SW480 (cell line): ENCODE results near the gene MPEG1.

ENCODE experiments used
- DNase-seq: peaks from one replicate; pipeline ENCODE4 v3.0.0-alpha.2; 2016; ENCODE audit warnings: low spot score

MPEG1 gene

DNA sequence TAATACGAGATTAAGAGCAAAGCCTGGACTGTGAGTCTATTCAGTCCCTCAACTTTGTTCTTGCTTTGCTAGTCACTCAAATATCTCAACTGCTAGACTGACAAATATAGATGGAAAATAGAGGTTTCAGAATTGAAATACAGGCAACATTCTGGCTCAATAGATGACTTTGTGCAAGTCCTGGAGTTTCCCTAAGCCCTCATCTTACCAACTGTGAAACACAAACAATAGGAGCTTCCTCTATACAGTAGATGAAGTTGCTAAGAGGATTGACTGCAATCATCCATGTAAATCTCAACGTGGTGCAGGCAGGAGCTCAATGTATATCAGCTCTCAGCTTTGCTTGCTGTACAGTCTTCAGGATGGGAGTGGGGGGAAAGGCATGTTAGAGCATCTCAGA is 6.2 kb upstream of the MPEG1 start:
- no peak for DNase-seq

GRCh38 chr11:59218319-59218718 is 5.6 kb upstream of the MPEG1 start:
- no peak for DNase-seq

GRCh38 chr11:59216641-59217564 is 4.2 kb upstream of the MPEG1 start:
- peak; percentile 25 for DNase-seq

DNA sequence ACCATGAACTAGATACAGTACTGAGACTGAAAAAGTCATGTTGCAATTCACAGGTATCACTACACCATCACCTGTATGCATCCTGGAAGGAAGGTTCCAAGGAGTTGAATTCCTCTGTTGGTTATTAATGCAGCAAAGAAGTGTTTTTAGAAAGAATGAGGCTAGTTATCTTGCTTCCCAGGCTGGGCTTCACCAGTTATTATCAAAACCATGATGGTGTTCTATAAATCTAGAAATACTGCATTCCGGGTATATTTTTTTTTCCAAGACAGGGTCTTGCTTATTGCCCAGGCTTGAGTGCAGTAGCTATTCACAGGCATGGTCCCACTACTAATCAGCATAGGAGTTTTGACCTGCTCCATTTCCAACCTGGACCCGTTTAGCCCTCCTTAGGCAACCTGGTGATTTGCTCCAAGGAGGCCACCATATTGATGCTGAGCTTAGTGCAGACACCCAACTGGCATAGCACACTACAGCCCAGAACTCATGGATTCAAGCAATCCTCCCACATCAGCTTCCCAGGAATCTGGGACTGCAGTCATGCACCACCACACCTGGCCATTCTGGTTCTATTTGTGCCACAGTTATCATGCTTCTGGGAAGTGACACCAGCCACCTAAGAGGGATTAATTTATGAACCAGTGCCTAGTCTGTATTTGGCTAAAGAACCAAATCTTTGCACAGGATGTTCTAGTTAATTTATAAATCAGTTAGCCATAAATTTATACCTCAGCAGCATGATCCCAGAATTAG is 1.6 kb upstream of the MPEG1 start:
- DNase-seq, result no peak

DNA sequence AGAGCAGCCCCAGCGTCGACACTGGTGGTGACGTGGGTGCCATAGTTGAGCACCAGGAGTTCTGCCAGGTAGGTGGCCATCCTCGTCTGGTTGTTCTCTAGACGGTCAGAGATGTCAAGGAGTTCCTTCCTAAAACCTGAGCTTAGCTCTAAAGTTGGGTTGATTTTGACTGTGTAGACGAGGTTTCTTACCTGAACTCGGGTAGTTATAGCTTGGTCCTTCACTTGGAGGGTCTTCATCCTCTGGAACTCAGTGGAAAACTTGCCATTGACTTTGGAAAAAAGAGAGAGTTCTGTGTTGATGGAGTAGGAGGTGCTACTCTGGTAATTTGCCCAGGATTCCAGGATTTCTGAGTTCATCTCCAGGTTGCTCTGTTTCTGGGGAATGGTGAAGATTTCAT is 505 bp downstream of the MPEG1 start:
- DNase-seq, result no peak

DNA sequence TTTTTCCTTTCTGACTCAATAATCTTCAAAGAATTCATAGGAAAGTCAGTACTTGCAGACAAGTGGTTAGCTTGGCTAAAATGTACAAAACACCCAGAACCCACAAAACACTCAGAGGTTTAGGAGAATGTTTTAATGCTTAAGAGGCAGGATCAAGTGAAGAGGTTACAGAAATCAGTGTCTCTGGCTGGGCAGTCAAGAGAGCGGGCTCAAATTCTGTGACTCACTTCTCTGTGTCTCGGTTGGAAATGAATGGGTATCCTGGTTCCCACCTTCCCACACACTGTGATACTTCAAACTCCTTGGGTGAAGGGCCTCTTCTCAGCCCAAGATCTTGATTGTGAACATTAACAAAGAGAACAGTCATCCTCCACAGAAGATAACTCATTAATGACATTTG is 3.8 kb downstream of the MPEG1 start:
- DNase-seq, result no peak

- DNase-seq, result peak; percentile 86
These were observed 4.7 kb downstream of the MPEG1 start for GRCh38 chr11:59207988-59208451.

GRCh38 chr11:59206635-59207034 is 6.1 kb downstream of the MPEG1 start:
- peak; percentile 76 for DNase-seq

DNA sequence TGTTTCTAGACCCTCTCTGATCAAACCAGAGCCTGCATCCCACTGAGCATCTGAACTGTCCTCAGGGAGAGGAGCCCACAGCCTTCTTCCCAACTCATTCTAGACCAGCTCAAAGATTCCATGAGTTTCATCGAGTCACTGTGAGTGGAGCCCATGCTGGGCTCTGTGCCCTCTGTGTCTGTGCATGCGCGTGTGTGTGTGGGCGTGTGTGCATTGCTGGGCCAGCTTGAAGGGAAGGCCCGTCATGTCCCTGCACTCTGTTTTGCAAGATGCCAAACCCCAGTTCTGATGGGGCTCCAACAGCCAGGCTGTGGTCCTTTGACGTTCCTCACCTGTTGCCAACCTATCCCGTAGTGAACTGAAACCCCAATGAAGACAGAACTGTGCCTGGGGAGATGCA is 7.1 kb downstream of the MPEG1 start:
- DNase-seq, result no peak

- DNase-seq, result no peak
These were observed 8.0 kb downstream of the MPEG1 start for GRCh38 chr11:59204746-59205145.

DNA sequence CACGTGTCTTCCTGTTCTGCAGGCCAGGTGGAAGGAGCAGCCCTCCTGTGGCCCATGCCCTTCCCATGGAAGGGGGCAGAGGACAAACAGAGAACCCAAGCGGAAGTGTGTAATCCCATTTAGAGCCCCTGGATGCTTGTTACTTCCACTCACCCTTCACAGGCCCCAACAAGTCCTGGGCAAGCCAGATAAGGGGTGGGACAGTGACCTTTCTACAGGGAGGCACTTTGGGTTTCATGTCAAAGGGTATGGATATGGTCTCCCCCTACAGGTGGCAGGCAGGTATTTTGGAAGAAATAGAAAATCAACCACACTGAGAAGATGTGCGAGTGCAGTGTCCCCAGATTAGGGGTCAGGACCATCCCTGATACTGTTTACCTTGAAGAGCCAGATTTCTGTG is 11.4 kb downstream of the MPEG1 start:
- no peak for DNase-seq

DNA sequence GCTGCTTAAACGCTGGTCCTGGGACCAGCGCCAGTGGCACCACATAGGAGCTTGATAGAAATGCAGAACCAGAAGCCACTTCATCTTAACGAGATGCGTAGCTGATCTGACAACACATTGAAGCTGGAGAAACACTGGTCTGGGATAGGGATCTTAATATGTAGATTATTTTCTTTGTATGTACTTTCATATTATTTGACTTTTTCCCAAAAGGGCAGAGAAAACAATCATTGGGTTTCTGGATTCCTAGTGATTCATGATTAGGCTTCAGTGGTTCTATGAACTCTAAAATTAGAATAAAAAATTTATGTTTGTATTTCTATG is 12.3 kb downstream of the MPEG1 start:
- DNase-seq, result no peak

DNA sequence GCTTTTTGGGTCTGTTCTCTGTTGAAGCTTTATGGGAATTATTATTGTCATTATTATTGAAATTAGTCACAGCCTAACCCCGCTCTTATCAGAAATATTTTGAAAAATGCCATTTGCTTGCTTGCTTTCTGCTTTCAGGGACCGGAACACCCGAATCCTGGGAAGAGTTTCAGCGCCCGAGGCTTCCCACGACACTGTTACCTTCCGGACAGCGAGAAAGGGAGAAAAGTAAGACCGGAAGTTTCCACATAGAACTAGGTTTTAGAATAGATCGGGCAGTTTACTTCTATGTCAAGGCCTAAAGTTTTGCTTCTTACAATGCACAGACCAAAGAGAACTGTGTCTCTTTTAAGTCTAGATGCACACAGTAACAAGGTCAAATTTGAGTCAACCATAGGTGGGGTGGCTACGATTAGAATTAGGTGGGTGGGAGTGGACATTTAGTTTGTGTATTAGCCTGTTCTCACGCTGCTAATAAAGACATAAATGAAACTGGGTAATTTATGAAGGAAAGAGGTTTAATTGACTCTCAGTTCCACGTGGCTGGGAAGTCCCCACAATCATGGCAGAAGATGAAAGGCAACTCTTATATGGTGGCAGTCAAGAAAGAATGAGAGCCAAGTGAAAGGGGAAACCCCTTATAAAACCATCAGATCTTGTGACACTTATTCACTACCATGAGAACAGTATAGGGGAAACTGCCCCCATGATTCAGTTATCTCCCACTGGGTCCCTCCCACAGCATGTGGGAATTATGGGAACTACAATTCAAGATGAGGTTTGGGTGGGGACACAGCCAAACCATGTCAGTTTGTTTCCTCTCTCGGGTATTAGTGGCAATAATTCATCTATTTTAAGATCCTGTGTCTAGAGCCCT is 12.9 kb downstream of the MPEG1 start:
- no peak for DNase-seq

DNA sequence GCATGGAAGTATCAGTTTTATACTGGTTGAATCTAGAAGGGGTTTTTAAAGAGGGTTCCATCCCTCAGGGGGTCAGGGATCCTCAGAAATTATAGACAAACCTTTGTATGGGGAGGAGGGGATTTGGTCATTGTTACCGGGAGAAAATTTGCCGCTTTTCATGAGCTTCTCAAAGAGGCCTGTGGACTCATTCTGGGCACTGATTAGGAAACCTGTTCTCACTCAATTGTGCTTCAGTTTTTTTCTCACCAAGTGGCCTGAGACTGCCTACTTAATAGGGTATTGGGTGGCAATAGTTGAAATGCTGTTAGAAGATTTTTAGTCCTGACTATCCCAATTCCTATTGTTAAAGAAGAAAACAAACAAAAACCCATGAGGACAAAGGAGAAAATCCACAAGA is 14.0 kb downstream of the MPEG1 start:
- no peak for DNase-seq

DNA sequence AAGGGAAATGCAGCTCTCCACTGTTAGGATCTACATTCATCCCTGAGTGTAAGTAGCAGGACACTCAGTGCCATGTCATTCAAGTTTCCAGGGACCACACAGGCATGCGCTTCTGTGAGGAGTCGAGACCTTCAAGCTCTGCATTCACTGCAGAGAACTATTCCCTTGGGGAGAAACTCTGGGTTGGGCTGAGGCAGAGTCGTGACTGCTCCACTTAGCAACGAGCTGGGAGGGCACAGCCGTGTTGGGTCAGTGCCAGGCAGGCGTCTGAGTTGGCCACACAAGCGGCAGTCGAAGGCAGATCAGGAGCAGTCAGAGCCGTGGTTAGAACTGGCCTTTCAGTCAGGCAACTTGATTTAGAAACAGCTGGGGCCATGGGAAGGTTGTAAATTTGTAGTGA is 14.7 kb downstream of the MPEG1 start:
- DNase-seq, result no peak

DNA sequence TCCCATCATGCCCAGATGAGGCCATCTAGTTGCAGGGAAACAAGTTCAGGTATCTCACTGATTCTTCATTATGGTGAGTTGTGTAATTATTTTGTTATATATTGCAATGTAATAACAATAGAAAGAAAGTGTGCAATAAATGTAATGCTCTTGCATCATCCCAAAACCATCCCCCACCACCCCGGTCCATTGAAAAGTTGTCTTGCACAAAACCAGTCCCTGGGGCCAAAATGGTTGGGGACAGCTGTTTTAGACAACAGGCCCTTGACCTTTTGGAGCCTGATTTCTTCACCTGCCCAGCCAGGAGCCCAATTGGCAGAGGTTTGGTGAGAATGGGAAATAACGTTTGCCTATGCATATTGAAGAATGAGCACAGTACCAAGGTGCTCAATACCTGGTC is 15.9 kb downstream of the MPEG1 start:
- no peak for DNase-seq

DNA sequence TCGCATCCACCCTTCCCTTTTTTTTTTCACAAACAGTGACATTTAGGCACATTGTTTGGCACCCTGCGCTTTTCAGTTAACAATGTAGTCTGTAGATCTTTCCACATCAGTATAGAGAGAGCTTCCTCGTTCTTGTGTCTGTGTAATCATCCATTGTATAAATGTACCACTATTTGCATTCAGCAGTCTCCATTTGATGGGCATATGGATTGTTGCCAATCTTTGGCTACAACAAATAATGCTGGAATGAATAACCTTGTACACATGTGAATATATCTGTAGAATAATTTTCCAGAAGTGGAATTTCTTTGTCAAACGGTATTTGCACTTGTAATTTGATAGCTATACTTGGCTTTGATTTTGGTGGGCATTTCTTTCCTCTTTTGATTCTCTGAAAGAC is 17.1 kb downstream of the MPEG1 start:
- DNase-seq, result no peak

GRCh38 chr11:59193587-59194130 is 19.1 kb downstream of the MPEG1 start:
- no peak for DNase-seq

DNA sequence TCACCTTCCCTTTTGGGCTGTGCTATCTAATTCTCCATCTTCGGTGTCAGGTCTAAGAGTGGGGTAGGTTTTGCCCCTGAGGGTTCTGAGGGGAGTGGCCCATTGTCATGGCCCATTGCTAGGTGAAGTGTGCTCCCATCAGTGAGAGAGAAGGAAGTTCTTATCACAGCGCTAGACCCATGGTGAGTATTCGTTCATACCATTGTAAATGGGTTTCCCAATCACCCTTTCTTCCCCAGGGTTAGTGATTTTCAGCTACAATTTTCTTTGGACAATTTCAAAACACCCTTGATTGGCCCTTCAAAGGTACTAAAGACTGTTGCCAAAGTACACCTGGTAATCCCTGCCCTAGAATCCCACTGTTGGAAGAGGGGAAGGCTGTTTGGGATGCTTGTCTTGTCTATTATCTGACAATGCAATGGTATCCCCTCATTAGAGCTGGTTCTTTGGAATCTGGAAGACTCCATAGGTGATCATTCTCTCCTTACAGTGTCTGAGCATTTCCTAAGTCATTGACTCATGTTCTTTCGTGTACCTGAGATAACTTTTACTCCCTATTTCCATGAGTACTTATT is 20.2 kb downstream of the MPEG1 start:
- DNase-seq, result no peak

- no peak for DNase-seq
These were observed 20.8 kb downstream of the MPEG1 start for GRCh38 chr11:59191890-59192289.

DNA sequence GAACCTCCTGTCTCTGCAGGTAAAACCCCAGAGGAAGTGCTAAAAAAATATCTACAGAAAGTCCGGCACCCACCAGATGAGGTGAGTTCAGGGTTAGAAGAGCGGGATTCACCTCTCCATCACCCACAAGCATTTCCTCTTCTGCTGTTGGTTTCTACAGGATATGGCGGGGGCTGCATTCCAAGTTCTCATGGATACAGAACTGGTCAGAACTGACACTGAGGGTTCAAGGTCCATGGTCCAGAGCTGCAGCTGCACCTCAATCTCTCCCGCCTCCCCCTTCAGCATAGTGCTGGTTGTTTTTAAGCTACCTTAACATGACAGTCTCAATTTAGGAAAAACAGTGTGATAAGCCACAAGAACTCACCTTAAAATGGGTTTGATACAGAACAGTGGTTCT is 21.6 kb downstream of the MPEG1 start:
- DNase-seq, result no peak

DNA sequence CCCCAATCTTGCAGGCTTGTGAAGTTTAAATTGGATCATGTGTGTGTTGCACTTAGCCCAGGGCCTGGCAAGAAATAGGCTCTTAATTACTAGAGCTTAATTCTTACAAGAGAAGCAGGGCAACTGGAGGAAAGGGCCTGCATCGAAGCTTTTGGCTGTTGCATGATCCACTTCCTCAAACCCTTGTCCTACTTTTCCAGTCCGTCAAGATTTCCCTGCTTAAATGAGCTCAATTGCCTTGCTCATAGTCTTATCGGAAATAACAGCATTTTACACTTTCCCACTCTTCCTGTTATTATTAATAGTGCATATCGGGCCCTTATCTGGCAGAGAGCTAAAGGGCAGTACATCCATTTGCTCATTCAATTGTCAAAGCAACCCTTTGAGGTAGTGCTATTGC is 22.7 kb downstream of the MPEG1 start:
- no peak for DNase-seq
